ENCODE data around the gene TNFRSF6B.

The TNFRSF6B gene

DNA sequence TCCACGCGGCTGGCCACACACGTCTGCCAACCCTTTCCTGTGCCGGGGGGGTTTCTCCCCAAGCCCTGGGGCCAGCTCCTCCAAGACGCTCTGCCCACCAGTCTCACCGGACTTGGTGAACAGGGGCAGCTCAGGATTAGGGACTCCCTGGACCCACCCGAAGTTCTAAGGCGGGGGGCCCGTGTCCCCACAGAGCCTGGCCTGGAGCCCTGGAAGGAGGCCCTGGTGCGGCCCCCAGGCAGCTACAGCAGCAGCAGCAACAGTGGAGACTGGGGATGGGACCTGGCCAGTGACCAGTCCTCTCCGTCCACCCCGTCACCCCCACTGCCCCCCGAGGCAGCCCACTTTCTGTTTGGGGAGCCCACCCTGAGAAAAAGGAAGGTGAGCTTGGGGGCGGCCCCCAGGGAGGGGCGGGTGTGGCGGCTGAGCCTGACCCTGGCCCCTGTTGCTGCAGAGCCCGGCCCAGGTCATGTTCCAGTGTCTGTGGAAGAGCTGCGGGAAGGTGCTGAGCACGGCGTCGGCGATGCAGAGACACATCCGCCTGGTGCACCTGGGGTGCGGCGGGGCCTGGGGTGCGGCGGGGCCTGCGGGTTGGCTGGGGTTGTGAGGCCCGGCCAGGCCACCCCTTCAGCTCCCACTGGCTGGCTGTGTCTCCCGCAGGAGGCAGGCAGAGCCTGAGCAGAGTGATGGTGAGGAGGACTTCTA is 45.4 kb downstream of the TNFRSF6B start:
- no peak for DNase-seq (ENCODE audit: low read depth, low spot score)
- no peak overlapping the region for H3K4me3 ChIP-seq (ENCODE audit: low read length)

DNA sequence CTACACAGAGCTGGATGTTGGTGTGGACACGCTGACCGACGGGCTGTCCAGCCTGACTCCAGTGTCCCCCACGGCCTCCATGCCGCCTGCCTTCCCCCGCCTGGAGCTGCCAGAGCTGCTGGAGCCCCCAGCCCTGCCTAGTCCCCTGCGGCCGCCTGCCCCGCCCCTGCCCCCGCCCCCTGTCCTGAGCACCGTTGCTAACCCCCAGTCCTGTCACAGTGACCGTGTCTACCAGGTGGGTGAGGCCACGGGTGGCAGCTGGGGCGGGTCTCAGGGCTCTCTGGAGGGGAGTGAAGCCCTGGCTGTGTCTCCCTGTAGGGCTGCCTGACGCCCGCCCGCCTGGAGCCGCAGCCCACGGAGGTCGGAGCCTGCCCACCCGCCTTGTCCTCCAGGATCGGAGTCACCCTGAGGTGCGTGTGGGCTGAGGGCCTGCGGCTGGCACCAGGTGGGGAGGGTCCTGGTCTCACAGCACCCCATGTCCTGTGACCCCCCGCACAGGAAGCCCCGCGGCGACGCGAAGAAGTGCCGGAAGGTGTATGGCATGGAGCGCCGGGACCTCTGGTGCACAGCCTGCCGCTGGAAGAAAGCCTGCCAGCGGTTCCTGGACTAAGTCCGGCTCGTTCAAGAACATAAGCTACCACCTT is 46.1 kb downstream of the TNFRSF6B start:
- DNase-seq (ENCODE audit: low read depth, low spot score): no peak
- H3K4me3 ChIP-seq (ENCODE audit: low read length): no peak overlapping the region

DNA sequence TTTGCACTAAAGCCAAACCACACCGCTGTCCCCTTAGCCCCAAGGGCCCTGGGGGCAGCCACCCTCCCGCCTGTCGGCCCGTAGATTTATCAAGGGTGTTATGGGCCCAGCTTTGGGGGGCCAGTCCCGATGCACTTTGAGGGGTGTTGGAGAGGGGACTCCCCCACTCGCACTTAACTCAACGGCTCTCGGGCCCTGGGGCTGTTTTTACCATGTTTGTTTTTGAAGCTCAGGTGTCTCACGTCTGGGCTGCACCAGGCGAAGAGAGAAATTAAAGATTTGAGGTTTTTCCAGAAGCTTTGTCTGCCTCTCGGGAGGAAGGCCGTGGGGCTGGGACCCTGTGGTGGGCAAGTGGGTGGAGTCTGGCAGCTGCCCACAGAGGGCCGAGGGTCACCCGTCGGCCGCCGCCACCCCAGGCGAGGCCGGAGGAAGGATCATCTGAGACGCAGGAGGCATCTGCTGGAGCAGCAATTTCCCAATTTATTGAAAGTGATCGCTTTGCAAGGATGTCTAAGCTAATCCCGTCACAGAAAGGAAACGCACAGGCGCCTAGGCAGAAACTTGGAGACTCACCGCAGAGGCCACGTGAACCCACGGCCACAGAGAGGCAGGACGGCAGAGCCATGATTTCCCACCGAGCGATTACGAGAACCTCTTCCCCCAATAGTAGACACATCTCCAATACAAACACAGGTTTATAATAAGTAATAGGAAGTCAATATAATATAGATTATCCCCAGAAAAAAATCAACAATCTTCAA is 46.9 kb downstream of the TNFRSF6B start:
- no peak overlapping the region for H3K4me3 ChIP-seq (ENCODE audit: low read length)
- DNase-seq (ENCODE audit: low read depth, low spot score): no peak

DNA sequence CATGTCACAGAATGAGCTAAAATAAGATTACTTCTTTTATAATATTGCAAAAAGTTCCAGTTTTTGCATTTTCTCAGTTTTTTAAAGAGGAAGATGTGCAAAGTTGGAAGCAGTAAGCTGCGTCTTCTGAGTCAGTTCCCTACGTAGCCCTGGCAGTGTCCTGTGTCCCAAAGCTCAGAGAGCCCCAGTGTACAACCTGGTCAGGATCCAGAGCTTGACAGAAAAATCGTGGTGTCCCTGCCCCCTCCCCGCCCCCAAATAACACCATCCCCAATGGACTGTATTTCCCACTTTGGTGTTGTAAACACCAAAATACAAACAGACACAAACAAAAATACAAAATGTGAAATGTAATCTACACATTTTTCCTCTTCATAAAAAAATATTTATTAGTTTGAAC is 47.7 kb downstream of the TNFRSF6B start:
- DNase-seq (ENCODE audit: low read depth, low spot score): no peak
- no peak overlapping the region for H3K4me3 ChIP-seq (ENCODE audit: low read length)

DNA sequence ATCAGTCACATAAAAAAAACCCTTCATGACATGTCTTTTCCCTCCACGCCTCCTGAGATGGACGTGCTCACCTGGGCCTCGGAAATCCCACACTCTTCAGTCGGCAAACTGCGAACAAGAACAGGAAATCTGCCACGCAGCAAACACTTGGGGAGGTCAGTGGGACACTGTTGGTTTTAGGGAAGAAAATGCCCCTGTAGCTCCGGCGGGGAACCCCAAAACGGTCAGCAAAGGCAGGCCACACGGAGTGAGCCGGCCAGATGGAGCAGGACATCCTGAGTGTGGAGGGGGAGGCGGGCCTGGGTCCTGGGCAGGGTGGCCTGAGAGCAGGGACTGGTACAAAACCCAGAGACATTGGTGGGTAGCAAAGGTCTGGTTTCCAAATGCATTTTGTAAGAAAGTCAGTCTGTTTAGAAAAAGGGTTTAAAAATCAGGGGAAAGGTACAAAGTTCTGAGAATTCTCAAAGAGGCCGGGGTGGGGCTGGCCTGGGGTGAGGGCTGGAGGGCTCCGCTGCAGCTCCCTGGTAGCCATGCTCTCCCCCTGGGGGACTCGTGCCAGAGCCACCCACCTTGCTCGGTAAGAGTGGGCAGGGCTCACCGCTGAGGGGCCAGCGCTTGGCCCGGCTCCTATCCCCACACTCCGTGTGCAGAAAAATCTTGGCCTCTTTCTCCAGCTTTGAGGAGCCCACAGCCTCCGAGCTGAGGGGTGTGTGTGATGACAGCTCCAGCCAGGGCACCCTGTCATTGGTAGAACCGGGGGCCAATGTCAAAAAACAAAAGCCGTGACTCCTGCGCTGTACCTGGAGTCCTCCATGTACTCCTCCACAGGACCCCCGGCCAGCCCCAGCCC is 48.3 kb downstream of the TNFRSF6B start:
- DNase-seq (ENCODE audit: low read depth, low spot score): no peak
- H3K4me3 ChIP-seq (ENCODE audit: low read length): no peak overlapping the region

DNA sequence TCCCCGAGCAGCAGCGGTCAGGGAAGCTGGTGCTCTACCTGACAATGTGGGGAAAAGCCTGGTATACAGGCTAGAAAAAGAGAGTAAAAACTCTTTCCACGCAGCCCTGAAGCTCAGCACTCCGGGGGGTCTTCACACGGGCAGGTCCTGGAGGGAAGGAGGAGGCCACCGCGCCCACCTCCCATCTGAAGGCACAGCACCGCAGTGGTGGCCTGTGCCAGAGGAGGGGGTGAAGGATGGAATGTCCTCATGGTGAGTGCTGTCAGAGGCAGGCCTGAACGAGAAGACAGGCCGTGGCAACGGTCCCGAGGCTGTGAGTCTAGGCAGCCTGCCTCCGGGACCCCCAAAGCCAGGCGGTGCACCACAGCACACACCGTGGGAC is 49.0 kb downstream of the TNFRSF6B start:
- no peak overlapping the region for H3K4me3 ChIP-seq (ENCODE audit: low read length)
- no peak for DNase-seq (ENCODE audit: low read depth, low spot score)

DNA sequence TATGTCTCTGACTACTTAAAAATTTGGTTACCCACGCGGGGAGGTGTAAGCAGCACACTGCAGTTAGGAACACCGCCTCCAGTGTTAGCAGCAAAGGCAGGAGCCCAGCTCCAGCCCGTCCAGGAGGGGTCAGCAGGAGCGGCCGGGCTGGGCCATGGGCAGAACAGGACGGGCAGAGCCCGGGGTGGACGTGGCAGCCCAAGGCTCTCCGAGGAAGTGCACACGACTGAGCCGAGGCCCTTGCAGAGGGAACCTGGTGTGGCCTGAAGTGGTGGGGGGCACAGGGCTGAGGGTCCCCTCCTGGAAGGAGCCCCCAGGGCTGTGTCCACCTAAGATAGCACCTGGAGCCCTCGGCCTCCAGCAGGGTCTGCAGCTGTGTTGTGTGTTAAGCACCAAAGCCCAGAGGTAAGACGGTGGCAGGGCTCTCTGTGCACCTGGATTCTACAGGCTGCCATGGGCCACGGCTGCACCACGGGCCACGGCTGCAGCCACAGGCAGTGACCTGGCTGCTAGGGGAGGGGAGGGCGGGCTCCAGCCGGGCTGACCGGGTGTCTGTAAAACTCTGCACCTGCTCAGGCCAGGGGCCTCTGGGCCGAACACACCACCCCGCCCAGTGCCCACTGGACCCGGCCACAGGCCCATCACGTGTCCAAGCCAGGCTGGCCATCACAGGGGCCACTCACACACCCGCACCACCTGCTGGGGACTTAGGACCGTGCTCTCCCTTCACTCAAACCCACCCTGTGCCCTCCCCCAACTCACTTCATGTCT is 49.7 kb downstream of the TNFRSF6B start:
- no peak overlapping the region for H3K4me3 ChIP-seq (ENCODE audit: low read length)
- DNase-seq (ENCODE audit: low read depth, low spot score): no peak

DNA sequence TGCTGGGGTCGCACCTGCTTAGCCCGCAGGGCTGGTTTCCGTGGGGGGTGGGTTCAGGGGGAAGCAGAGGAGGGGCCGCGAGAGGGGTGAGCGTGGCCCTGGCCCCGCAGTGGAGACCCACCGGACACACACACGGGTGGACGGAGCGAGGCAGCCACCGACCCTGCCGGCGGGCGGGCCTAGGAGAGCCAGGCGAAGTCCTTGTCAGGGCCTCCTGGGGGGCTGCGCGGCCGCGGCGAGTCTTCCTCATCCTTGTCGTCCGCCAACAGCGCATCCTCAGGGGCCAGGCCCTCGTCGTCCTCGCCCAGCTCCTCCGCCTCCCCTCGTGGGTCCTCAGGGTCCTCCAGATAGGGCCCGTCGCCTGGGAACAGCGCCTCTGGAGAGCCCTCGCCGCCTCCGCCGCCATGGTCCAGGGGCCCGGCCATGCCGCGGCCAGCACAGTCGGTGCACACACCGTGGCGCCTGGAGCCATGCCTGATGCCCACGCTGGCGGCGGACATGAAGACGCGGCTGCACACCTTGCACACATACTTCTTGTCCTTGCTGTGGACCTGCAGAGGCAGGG is 50.4 kb downstream of the TNFRSF6B start:
- DNase-seq (ENCODE audit: low read depth, low spot score): no peak
- H3K4me3 ChIP-seq (ENCODE audit: low read length): no peak overlapping the region

DNA sequence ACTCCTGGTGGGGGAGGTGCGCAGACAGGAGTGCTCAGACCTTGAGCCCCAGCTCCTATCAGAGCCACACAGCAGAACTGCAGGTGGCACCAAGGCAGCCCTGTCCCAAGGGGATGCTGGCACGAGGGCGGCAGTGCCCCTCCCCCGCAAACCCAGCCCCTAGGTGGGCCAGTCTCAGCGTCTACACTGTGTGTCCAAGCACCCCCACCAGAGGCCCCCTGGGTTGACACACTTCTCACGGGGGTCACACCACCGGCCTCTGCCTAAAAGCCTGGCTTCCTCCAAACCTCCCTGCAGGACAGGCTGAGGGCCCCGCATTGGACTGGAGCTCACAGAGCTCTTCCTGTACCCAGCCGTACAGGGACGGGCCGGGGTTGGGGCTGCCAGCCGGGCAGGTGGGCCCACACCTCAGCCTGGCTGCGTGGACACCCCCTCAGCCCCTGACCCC is 51.2 kb downstream of the TNFRSF6B start:
- DNase-seq (ENCODE audit: low read depth, low spot score): no peak
- no peak overlapping the region for H3K4me3 ChIP-seq (ENCODE audit: low read length)
